HG02973 (cell line): ENCODE measurements around the gene RRP36.
"Not testable (repeated sequence)": the region's sequence is repeated elsewhere in the genome, so short reads cannot be mapped to it uniquely, and the experiment has no call there.

Experiments used
- ATAC-seq: cut with Tn5 transposase; IDR thresholded peaks from one replicate; pipeline ENCODE4 v1.9.1; 2021; ENCODE audit warnings: moderate library complexity; ENCODE audit not compliant: unreplicated experiment

Gene RRP36

GRCh38 chr6:43021270-43022047 lies at the start of gene RRP36:
TSS of gene RRP36 (plus strand) at chr6:43021623. CDS start at chr6:43021655, 32 bp downstream.
- peak; percentile 72 for ATAC-seq

DNA sequence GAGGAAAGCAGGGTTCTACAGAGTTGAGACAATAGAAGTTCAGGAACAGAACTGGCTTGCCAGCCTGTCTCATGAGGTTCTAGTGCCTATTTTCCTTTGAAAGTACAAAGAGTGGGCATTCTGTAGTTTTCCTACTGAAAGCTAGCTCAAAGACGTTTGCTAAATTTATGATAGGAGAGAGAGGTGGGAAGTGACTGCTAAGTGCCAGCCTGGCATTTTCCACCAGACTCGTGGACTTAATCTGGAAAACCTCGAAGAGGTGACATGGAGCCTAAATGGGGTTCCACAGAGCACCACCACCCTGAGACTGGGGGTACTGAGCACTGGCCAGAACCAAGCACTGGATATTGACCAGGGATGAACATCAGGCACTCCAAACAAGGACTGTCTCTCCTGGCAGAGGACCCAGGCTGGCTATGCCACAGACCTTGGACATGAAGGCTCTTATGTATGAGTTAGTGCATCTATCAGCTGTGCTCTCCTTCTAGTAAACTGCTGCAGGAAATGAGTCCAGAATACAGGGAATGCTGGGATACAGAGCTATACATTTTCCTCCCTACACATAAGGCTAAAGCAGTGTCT lies 49.6 kb upstream of the RRP36 start:
- no peak for ATAC-seq

DNA sequence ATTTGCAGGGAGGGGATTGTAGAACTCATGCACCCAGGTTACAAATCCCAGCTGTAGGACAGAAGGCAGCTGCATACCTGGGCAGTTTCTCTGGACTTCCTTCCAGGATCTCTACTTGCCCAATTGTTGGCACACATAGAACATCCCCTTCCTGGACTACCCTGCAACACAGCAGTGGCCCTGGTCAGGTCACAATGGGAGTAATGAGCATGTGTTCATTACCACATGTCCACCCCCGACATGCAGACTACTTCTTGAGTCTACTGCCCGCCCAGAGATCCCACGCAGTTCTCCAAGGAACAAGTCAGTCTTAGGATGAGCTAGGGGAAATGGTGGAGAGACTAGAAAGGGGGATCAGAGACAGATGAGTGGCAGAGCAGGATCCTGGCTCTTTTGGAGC lies 47.5 kb upstream of the RRP36 start:
- ATAC-seq: no peak

DNA sequence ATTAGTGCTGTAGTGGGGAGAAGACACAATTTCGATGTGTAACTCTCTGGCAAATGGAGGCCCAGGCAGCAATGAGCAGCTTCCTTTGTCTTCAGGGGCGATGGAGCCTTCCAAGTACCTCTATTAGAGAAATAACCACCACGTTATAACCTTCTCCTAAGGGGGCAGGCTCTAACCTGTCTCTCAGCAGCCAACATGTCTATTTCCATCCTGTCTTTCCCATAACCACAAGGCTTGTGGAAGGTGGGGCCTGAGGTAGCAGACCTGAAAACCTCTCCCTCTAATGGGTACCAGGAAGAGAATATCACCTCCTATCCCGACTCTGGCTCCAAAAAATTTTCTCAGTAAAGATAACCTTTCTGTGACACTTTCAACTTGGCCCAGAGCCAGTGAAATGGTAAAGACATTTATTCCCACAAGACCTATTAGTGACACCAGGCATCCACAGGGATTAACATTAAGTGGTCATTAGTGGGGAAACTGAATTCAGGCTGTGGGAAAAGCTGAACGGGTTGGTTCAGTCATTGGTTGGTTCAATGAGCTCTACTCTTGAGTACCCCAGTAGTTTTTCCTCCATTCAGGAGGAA lies 46.4 kb upstream of the RRP36 start:
- no peak for ATAC-seq

DNA sequence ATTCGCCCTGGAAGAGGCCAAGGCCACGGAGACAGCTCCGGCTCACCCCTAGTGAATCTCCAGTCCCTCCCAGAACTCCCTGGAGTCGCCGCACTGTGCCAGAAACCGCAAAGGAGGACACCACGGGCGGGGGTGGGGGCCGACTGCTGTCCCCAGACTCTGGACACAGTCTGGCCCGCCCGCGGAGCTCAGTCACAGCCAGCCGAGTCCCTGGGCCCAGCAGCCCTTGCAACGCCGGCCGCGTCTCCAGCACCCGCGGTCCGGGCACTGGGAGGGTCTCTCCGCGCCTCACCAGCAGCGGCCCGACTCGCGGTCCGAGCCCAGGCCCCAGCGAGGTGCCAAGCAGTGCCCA lies 43.0 kb upstream of the RRP36 start:
- ATAC-seq: peak; percentile 12

DNA sequence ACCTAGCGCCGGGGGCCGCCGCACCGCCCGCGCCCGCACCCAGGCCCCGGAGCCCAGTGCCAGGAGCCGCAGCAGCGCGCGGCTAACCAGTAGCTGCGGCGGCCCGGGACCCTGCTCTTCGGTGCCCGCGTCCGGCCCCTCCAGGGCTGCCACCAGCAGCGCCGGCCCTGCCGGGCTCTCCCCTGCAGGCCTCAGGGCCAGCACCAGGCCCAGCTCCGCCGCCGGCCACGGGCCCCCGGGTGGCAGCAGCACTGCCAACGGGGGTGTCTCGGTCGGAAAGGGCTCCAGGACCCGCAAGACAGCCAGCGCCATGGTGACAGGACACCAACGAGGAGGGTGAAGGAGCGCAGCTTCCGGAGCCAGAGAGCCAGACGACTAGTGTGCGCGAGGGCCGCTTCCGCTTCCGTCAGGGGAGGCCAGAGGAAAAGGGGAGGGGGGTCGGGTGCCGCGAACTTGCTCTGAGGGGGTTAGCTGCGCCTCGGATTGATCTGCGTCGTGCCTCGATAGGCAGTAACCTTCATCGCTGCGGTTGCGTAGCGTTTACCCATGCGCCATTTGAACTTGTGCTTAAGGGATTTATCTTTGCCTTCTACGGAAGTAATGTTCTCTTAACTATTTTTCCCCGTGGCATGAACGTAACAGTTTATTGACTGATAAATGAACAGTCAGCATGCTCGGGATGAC lies 42.4 kb upstream of the RRP36 start, which contains the start of gene PEX6:
Gene PEX6 (minus strand): TSS at position 343 of the 684 bp plus-strand sequence. CDS start 31 bp downstream, at position 312.
- ATAC-seq: peak; percentile 88

DNA sequence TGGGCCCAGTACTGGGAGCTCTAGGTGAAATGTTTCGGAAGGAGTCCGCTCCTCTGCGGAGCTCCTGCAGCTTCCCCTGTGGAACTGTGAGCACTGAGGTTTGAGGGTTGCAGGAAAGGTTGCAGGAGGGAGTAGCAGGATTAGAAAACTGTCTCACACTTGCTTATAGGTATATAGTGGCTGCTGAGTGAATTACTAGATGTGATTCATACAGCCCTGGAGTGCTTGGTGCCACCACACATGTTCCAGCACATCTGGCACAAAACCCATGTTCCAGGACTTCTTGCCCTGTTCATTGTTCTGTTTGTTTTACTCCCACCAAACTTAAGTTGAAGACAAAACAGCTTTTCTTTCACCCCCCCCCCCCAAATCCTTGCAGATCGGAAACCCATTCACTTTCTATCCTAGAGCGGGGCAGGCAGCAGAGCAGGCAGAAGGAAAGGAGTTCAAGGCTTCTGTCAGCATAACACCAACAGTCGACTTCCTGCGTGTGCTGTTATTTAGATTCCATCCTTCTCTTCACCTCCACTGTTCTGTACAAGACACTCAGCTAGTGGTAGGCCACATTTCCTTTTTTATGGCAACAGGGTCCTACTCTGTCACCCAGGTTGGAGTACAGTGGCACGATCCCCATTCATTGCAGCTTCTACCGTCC lies 41.8 kb upstream of the RRP36 start:
- ATAC-seq: peak; percentile 8

GRCh38 chr6:42981836-42982235 lies 39.6 kb upstream of the RRP36 start:
- no peak for ATAC-seq

DNA sequence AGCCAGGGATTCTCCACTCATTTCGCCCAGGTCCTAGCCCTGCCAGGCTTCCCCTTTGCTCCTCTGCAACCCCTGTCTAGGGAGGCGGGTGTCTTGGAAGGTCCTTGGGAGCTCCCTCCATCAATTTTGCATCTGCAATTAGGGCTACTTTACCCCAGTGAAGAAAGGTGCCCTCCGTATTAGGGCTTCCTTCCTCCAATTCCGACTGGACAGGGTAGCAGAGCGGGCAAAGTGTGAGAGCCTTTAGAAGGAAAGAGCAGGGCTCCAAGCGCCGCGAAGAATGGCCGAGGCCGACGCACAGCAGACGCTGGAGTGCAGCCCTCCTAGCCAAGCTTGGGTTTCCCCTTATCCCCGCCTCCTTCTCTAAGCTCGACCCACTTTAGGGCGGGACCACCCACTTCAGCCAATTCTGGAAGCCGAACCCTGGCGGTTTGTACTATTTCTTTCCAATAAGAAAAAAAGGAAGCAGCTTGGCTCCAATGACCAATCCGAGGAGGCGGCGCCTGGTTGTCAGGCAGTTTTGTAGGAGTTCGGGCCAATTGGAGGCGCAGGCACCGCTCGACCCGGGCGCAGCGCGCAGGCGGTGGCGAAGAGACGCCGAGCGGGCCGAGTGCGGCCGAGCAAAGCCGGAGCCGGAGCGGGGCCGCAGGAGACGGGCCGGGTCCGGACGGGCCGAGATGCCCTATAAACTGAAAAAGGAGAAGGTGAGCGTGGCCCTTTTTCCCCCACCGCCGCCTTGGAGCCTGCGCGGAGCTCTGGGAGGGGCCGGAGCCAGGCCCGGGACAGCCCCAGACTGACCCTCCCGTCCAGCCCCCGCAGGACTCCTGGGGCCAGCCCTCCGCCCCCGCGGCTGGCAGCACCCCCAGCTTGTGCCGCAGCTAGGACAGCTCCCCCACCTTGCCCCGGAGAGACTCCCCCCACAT lies 37.2 kb upstream of the RRP36 start, which contains the start of gene PPP2R5D:
Gene PPP2R5D (plus strand): TSS at position 570 of the 923 bp plus-strand sequence. CDS start 108 bp downstream, at position 678.
- peak; percentile 89 for ATAC-seq

GRCh38 chr6:42984924-42985475 lies 36.4 kb upstream of the RRP36 start:
- ATAC-seq: no peak

GRCh38 chr6:42987533-42988451 lies 33.6 kb upstream of the RRP36 start:
- ATAC-seq: no peak

DNA sequence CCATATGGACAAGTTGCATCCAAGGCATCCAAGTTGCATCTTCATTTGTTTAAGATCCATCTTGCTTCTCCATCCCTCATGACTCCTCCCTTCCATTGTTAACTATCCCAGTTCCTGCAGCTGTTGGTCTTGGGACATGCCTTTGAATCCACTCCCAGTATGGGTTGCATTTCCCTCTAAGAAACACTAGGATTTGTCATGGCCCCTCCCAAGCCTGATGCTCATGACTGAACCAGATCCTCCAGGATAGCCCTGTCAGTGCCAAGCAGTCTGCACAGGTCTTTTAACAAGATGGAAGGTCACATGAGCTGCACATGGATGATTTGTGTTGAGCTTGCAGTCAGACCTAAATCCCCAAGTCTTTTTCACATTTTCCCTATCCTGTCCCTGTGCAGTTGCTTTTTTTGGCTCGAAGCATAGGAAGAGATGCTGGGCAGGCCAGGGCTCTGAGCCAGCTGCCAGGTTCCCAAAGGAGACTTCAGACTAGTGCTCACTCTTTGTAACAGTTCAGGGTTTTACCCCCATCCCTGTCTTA lies 32.9 kb upstream of the RRP36 start:
- ATAC-seq: no peak

DNA sequence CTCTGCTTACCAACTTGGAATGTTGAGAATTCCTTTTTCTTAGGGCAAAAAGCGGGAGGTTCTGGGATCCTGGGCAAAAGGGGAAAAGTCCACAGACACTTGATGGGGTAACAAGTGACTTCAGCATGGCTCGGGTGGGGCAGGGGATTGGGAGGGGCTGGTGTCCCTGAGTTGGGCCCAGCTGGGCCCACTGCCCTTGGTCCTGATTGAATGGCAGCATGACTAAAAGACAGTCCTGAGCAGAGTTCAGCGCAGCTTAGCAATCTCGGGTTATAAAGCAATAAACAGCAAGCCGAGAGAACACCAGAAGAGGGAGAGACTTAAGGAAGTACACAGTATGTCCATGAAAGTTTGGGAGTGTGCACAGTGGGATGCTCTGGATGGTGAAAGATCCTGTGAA lies 31.5 kb upstream of the RRP36 start:
- no peak for ATAC-seq

GRCh38 chr6:42993445-42993844 lies 28.0 kb upstream of the RRP36 start:
- no peak for ATAC-seq

DNA sequence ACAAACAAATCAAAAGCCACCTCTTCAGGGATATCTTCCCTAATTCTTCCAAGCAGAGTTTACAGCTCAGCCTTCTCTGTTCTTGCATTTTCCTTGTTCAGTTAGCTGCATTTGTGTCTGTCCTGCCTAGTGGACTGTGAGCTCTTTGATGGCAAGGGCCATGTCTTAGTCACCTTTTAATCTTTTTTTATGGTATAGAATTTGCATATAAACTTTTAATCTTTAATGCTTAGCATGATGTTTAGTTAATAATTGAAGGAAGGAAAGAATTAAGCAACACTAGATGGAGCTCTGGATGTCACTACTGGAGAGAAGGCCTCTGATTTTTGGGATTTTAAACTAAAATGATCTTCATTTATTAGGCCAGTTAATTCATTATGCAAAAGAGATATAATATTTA lies 24.9 kb upstream of the RRP36 start:
- ATAC-seq: no peak

DNA sequence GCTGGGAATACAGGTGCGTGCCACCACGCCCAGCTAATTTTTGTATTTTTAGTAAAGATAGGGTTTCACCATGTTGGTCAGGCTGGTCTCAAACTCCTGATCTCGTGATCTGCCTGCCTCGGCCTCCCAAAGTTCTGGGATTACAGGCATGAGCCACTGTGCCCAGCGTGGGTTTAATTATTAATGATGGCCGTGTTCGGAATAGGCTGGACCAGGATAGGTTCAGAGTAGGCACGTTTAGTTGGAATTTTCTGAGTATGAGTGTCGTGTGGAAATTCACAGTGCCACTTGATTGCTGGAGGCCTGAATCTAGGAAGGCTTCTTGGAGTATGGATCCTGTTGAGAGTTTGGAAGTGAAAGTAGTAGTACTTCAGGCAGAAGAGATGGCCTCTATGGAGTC lies 23.2 kb upstream of the RRP36 start:
- ATAC-seq: not testable (repeated sequence)

DNA sequence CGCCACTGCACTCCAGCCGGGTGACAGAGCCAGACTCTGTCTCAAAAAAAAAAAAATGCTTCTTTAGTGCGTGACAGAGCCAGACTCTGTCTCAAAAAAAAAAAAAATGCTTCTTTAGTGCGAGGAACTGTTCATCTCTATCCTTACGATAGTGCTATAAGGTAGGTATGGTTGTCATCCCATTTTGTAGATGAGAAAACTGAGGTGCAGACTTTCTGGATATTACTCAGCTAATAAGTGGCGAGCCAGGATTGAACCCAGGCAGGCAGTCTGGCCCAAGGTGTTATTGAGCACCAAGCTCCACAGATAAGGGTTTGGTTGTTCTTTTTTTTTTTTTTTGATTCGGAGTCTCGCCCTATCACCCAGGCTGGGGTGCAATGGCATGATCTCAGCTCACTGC lies 19.6 kb upstream of the RRP36 start:
- no peak for ATAC-seq

DNA sequence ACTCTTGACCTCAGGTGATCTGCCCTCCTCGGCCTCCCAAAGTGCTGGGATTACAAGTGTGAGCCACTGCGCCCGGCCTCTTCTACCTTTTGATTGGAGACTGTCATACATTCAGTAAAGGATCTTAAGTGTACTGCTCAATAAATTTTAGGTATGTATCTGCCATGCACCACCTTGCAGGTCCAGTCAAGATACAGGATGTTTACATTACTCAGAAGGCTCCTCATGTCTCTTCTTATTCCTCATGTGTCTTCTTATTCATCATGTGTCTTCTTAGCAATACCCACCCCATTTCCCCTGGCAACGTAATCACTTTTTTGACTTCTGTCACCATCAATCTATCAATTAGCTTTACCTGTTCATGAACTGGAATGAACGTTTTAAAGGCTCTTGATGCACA lies 15.6 kb upstream of the RRP36 start:
- no peak for ATAC-seq
